GM10248 (cell line): ENCODE results near the gene ZNF521.

Experiments used
- CTCF ChIA-PET: fragments of 300-600 bp; sonication (Branson Sonifier 250); formaldehyde crosslinking; extraction: SDS; loops from one replicate; lab custom pipeline; 2021; ENCODE audit warnings: antibody characterized with exemption; lab: Yijun Ruan, JAX
- POLR2A ChIA-PET: fragments of 350-650 bp; sonication (Branson Sonifier 250); formaldehyde crosslinking; extraction: SDS; loops from one replicate; lab custom pipeline; 2020; ENCODE audit warnings: antibody characterized with exemption; lab: Yijun Ruan, JAX
- DNase-seq: peaks from one replicate; pipeline ENCODE4 v3.0.0; 2012; ENCODE audit errors: extremely low spot score
- CTCF ChIP-seq: IDR thresholded peaks from 2 replicates; pipeline ENCODE4 v1.5.1; 2012; ENCODE audit warnings: mild to moderate bottlenecking, low read depth; ENCODE audit errors: extremely low read depth, missing control alignments, control extremely low read depth

Gene ZNF521

GRCh38 chr18:25112821-25113434 is 239.0 kb downstream of the ZNF521 start:
- no peak for TF ChIP-seq CTCF
- ChIA-PET CTCF (no interaction called here), POLR2A (no interaction called here)
- DNase-seq = no peak

- no peak for TF ChIP-seq CTCF
- CTCF ChIA-PET = no interaction called here
- DNase-seq = no peak
- POLR2A ChIA-PET = no interaction called here
Observed at GRCh38 chr18:25111377-25112288, 240.3 kb downstream of the ZNF521 start.

DNA sequence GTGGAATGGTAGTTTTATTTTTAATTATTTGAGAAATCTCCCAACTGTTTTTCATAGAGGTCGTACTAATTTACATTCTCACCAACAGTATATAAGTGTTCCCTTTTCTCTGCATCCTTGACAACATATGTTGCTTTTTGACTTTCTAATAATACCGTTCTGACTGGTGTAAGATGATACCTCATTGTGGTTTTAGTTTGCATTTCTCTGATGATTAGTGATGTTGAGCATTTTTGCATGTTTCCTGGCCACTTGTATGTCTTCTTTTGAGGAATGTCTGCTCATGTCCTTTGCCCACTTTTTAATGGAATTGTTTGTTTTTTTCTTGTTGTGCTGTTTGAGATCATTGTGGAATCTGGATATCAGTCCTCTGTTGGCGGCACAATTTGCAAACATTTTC is 242.5 kb downstream of the ZNF521 start:
- DNase-seq = no peak
- TF ChIP-seq CTCF = no peak
- POLR2A ChIA-PET = no interaction called here
- CTCF ChIA-PET = no interaction called here

DNA sequence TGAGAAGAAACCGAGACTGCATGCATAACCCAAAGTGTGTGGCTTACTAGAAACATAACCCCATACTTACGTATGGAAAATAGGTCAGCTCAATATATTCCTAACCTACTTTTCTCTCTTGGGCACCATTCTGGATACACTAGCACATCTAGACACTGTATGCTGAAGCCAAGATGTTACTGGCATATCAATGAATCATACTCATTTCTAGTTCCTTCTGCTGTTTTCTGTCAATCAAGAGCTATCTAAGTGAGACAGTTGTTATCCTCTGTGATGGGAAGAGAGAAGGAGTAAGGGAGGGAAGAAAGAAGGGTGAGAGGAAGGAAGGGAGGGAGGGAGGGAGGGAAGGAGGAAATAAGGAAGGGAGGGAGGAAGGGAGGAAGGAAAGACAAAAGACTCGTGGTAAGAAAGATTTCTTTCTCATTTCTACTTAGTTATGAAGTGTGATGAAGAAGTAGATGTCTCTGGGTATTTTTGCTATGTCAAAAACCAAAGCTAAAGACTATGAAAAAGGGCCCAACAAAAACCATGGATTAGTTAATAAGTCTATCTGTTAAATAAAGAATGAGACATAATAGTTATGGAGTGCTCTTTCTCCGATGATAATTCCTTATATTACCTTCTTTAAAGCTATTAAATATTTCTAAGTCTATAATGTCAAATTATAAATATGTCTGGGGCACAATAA is 248.4 kb downstream of the ZNF521 start:
- DNase-seq = no peak
- TF ChIP-seq CTCF = no peak
- CTCF ChIA-PET = interaction anchor here (1.0 kb wide), 2 partner anchors 23 to 39 kb away, joined by 3 read pairs; no protein-coding TSS in a partner anchor
- POLR2A ChIA-PET = no interaction called here

GRCh38 chr18:25102662-25103061 is 249.3 kb downstream of the ZNF521 start:
- TF ChIP-seq CTCF = no peak
- DNase-seq = no peak

DNA sequence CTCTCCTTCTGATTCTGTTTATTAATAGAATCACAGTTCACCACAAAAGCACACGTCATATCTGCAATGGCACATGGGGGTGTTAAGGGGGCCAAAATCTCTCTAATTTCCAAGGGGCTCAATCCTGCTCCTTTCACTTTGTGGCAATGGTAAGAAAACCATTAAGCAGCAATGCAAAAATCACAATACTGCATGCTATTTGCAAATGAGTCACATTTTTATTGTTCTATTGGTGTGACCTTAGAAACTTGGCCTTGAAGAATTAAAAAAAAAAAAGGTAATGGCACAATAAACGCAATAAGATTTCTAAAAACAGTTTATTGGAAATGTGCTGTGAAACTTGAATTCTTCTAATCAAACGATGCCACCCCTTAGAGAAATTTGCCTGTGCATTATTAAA is 251.5 kb downstream of the ZNF521 start:
- no peak for DNase-seq
- TF ChIP-seq CTCF = no peak
- POLR2A ChIA-PET = no interaction called here
- CTCF ChIA-PET = no interaction called here

More at GRCh38 chr18:25102662-25103061, 249.3 kb downstream of the ZNF521 start:
- CTCF ChIA-PET = interaction anchor here (1.0 kb wide), 1 partner anchor 38 kb away, joined by 3 read pairs; no protein-coding TSS in a partner anchor
- POLR2A ChIA-PET = no interaction called here
